MG63 (cell line): Measurements from ENCODE around the gene ERC1. TPM values are rescaled to one million over a fixed set of nuclear protein-coding genes. Genes with fewer than 3 reads are reported as not detected.

ENCODE experiments used
- DNase-seq: peaks from one replicate; pipeline ENCODE4 v3.0.0-alpha.2; 2020
- H3K27me3 ChIP-seq: fragments of 250-450 bp; sonication (Bioruptor Pico); 2 replicates; pipeline ENCODE4 v1.5.1; 2020; ENCODE audit warnings: mild to moderate bottlenecking, moderate library complexity
- H3K36me3 ChIP-seq: fragments of 250-450 bp; sonication (Bioruptor Pico); 2 replicates; pipeline ENCODE4 v1.5.1; 2020; ENCODE audit warnings: mild to moderate bottlenecking, moderate library complexity
- H3K4me3 ChIP-seq: fragments of 250-450 bp; sonication (Bioruptor Pico); 2 replicates; pipeline ENCODE4 v1.5.1; 2020; ENCODE audit warnings: mild to moderate bottlenecking, moderate library complexity
- H3K9me3 ChIP-seq: fragments of 250-450 bp; sonication (Bioruptor Pico); 2 replicates; pipeline ENCODE4 v1.5.1; 2020; ENCODE audit warnings: mild to moderate bottlenecking, moderate library complexity
- total RNA-seq: library from RNA; depleted of rRNA; stranded (reverse); fragments of >200 nt; shearing (Covaris generic); gene quantifications from 2 replicates; pipeline ENCODE4 v1.2.3, GENCODE V29; 2014; ENCODE audit warnings: low replicate concordance; rRNA removed

ERC1 gene
- 14.6 and 24.4 TPM in 2 replicates for total RNA-seq

GRCh38 chr12:990661-991349, at the start of gene ERC1:
TSS of gene ERC1 (plus strand) at chr12:991223. CDS start at chr12:1027904, 36,681 bp downstream.
- Histone ChIP-seq H3K4me3 (peak within 1 kb of the TSS; percentile 86), H3K27me3 (no peaks in the 10 kb centered on the region), H3K9me3 (no peaks in the 10 kb centered on the region), H3K36me3 (no peaks in the 10 kb centered on the region; the same call in none of the 2 replicates)
- peak; percentile 90 for DNase-seq

- H3K27me3 ChIP-seq: no peaks in the 10 kb centered on the region
- H3K4me3 ChIP-seq: no peak overlapping the region
- peaks cover 30% of the 10 kb centered on the region for H3K36me3 ChIP-seq
- no peaks in the 10 kb centered on the region for H3K9me3 ChIP-seq
- DNase-seq: no peak
Observed at GRCh38 chr12:943051-943450, 48.0 kb upstream of the ERC1 start.

- Histone ChIP-seq H3K4me3 (no peak overlapping the region), H3K36me3 (peaks cover 24% of the 10 kb centered on the region), H3K27me3 (no peaks in the 10 kb centered on the region), H3K9me3 (no peaks in the 10 kb centered on the region)
- no peak for DNase-seq
Observed at GRCh38 chr12:944211-944610, 46.8 kb upstream of the ERC1 start.

DNA sequence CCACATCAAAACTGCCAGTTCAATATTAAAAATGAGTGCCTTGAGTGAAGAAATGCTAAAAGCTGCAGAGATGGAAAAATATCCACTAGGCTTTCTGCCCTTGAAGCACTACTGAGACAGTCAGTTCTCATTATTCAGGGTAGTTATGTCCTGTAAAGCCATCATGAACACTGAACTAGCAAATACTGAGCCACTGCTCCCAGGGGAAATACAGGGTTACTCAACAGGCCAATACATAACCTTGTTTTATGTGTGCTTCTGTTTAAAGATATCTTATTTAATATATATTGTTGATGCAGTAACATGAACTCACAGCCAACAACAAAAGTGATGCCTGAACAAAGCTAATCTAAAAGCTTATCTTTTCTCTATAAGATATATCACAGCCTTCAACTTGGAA, 44.8 kb upstream of the ERC1 start:
- no peaks in the 10 kb centered on the region for H3K27me3 ChIP-seq
- no peak overlapping the region for H3K4me3 ChIP-seq
- H3K36me3 ChIP-seq: peaks cover 17% of the 10 kb centered on the region
- H3K9me3 ChIP-seq: no peaks in the 10 kb centered on the region
- no peak for DNase-seq

DNA sequence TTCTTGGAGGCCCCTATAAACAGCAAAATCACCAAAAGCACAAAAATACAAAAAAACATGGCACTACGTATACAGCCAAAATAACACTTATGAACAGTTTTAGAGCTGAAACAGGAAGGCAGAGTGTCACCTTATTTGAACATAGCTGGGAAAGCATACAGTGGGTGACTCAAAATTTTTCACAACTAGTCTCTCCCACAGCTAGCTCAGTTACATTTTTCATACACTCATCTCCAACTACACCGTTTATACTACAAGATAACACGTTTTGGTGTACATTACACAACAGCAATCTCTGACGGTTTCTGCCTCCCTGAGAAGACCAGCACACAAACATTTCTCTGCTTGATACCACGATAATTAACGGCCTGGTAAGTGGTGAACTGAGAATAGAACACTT, 44.4 kb upstream of the ERC1 start:
- H3K9me3 ChIP-seq: no peaks in the 10 kb centered on the region
- no peak for DNase-seq
- no peak overlapping the region for H3K4me3 ChIP-seq
- H3K36me3 ChIP-seq: peaks cover 15% of the 10 kb centered on the region
- no peaks in the 10 kb centered on the region for H3K27me3 ChIP-seq

- Histone ChIP-seq H3K4me3 (peak overlapping the region; percentile 76), H3K36me3 (peaks cover 8% of the 10 kb centered on the region), H3K9me3 (no peaks in the 10 kb centered on the region), H3K27me3 (no peaks in the 10 kb centered on the region)
- no peak for DNase-seq
Observed at GRCh38 chr12:948238-948637, 42.8 kb upstream of the ERC1 start.

DNA sequence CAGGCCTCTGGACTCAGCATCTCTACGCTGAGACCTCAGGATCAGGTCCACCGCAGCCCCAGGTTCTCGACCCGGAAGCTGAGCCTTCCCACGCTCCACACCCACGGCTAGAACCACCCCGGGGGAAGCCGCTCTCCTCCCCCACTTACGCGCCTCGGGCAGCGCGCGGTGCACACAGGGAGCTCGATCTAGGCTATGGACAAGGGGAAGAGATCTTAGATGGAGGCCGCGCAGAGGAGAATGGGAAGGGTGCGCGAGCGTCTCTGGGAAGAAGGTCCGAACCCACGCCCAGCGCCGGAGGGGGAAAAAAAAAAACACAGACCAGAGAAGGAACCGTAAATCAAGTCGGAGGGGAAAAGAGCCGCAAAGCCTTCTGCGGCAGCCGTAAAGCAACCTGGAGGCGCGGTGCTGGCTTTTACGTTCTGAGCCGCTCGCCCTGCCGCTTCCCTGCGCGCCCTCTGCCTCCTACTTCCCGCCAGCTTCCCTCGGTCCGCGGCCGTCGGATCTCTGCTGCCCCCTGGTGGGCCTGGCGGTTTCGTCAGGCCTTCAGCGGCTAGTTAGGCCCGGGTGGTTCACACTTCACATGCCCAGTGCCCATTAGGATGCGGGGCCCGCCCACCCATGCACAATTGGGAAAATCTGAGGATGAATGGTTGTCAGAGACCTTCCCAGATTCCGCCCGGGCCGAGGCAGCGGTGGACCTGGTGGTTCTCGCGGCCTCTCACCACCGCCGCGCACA, 41.4 kb upstream of the ERC1 start, which contains the start of gene RAD52:
Gene RAD52, minus strand, starts transcription at position 242 of the 739 bp plus-strand sequence. CDS start 16,636 bp downstream, outside the sequence.
- H3K36me3 ChIP-seq: peaks cover 4% of the 10 kb centered on the region; the same call in 1 of the 2 replicates
- DNase-seq: peak; percentile 97
- H3K4me3 ChIP-seq: peak within 1 kb of the TSS; percentile 76

DNA sequence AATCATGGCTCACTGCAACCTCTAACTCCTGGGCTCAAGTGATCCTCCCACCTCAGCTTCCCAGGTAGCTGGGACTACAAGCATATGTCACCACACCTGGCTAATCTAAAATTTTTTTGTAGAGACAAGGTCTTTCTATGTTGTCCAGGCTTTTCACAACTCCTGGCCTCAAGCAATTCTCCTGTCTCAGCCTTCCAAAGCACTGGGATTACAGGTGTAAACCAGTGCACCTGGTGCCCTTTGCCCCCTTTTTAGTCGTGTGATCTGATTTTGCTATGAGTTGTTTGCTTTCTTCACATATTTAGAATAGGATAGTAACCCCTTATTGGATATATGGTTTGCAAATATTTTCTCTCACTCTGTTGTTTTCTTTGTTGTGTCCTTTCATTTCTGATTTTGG, 39.8 kb upstream of the ERC1 start:
- peaks cover 2% of the 10 kb centered on the region; the same call in 1 of the 2 replicates for H3K36me3 ChIP-seq
- H3K9me3 ChIP-seq: no peaks in the 10 kb centered on the region
- no peaks in the 10 kb centered on the region for H3K27me3 ChIP-seq
- no peak for DNase-seq
- no peak overlapping the region for H3K4me3 ChIP-seq

More for the DNA sequence above, 41.4 kb upstream of the ERC1 start, which contains the start of gene RAD52:
- Histone ChIP-seq H3K9me3 (no peaks in the 10 kb centered on the region), H3K27me3 (no peaks in the 10 kb centered on the region)

DNA sequence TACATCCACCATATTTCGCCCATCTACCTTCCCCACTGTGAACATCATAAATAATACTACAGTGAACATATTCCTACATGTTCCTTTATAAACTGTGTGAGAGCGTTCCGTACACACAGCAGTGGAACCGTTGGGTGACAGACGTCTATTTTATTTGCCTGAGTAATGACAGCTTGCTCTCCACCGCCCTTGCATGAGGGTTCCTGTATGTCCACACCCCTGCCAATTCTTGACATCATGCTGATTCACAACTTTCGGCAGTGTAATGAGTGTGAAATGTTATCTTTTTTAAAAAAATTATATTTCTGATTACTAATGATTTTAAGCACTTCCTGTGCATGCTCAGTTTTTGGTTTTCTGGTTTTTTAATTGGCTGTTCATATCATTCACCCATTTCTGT, 37.2 kb upstream of the ERC1 start:
- Histone ChIP-seq H3K9me3 (no peaks in the 10 kb centered on the region), H3K4me3 (no peak overlapping the region), H3K36me3 (no peaks in the 10 kb centered on the region), H3K27me3 (no peaks in the 10 kb centered on the region)
- peak; percentile 76 for DNase-seq

GRCh38 chr12:954741-955140, 36.3 kb upstream of the ERC1 start:
- Histone ChIP-seq H3K4me3 (no peak overlapping the region), H3K9me3 (no peaks in the 10 kb centered on the region), H3K36me3 (no peaks in the 10 kb centered on the region), H3K27me3 (no peaks in the 10 kb centered on the region)
- DNase-seq: no peak

GRCh38 chr12:955939-956338, 35.1 kb upstream of the ERC1 start:
- Histone ChIP-seq H3K27me3 (no peaks in the 10 kb centered on the region), H3K9me3 (no peaks in the 10 kb centered on the region), H3K36me3 (no peaks in the 10 kb centered on the region), H3K4me3 (no peak overlapping the region)
- DNase-seq: no peak

GRCh38 chr12:958588-959123, 32.4 kb upstream of the ERC1 start:
- DNase-seq: peak; percentile 45
- Histone ChIP-seq H3K9me3 (no peaks in the 10 kb centered on the region), H3K36me3 (no peaks in the 10 kb centered on the region), H3K27me3 (no peaks in the 10 kb centered on the region), H3K4me3 (no peak overlapping the region)

DNA sequence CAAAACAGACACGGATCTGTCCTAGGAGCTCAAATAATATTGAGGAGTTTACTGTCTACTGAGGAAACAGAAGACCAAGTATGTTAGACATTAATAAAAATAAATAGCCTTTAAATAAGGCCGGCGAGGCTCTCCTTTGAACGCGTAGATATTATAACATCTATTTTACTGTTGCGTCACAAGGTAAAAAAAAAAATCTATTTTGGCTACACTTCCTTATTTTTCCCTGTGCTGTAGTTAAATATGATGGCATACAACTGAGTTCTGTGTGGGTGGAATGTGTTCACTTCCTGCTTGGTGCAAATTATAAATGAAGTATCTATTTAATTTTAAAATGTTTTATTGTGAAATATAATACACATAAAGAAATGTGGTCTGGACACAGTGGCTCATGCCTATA, 24.3 kb upstream of the ERC1 start:
- Histone ChIP-seq H3K4me3 (no peak overlapping the region), H3K36me3 (no peaks in the 10 kb centered on the region), H3K27me3 (no peaks in the 10 kb centered on the region), H3K9me3 (no peaks in the 10 kb centered on the region)
- DNase-seq: no peak

GRCh38 chr12:967641-968040, 23.4 kb upstream of the ERC1 start:
- DNase-seq: no peak
- H3K4me3 ChIP-seq: no peak overlapping the region
- H3K27me3 ChIP-seq: no peaks in the 10 kb centered on the region
- no peaks in the 10 kb centered on the region for H3K9me3 ChIP-seq
- H3K36me3 ChIP-seq: no peaks in the 10 kb centered on the region

DNA sequence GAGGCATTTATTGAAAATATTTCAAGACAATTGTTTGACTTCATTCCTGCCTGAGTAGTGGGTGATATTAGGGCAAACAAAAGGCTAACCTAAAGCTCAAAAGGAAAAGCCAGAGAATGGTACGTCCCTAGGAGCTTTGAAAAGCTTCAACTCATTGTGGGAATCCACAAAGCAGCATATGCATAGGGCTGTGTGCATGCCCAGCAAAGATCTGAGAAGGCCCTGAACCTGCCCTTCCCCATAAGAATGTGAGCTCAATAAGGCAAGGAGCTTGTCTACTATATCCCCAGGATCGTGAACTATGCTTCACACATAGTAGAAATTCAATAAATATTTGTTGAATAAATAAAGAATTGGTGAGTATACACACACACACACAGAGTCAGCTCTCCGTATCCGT, 22.5 kb upstream of the ERC1 start:
- Histone ChIP-seq H3K9me3 (no peaks in the 10 kb centered on the region), H3K36me3 (no peaks in the 10 kb centered on the region), H3K4me3 (no peak overlapping the region), H3K27me3 (no peaks in the 10 kb centered on the region)
- DNase-seq: no peak

GRCh38 chr12:969821-970220, 21.2 kb upstream of the ERC1 start:
- Histone ChIP-seq H3K4me3 (no peak overlapping the region), H3K27me3 (no peaks in the 10 kb centered on the region), H3K36me3 (no peaks in the 10 kb centered on the region), H3K9me3 (no peaks in the 10 kb centered on the region)
- DNase-seq: no peak

DNA sequence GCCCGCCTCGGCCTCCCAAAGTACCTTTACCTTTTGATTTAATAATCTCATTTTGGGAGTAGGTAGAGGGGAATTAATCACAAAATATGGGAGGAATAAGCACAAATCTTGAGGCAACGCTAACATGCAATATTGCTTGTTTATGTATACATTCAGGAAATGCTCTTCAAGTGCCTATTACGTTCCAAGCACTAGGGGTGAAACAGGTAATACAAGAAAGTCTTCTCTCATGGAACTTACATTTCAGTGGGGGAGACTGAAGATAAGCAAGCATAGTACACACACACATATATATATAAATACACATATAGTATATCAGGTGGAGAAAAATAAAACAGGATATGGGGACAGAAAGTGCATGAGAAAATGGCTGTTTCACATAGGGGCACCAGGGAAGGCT, 19.0 kb upstream of the ERC1 start:
- Histone ChIP-seq H3K4me3 (no peak overlapping the region), H3K36me3 (no peaks in the 10 kb centered on the region; the same call in 1 of the 2 replicates), H3K27me3 (no peaks in the 10 kb centered on the region), H3K9me3 (no peaks in the 10 kb centered on the region)
- DNase-seq: no peak
